ENCODE data around the gene TSNAXIP1.
A peak's percentile ranks its signal among the peaks of the same experiment; 100 is the strongest.

The TSNAXIP1 gene

GRCh38 chr16:67806428-67807147 is at the start of gene TSNAXIP1, which contains the start of gene RANBP10:
TSS of gene TSNAXIP1 (plus strand) at chr16:67806889. CDS start at chr16:67807150, 261 bp downstream.
TSS of gene RANBP10 (minus strand) at chr16:67806560. CDS start at chr16:67806536, 24 bp downstream.
- DNase-seq: peak; percentile 94 to 95

- DNase-seq: no peak
These were observed 48.7 kb upstream of the TSNAXIP1 start for GRCh38 chr16:67758006-67758405.

- DNase-seq: no peak
These were observed 47.7 kb upstream of the TSNAXIP1 start for GRCh38 chr16:67758966-67759365.

GRCh38 chr16:67760206-67760955 is 46.3 kb upstream of the TSNAXIP1 start:
- no peak for DNase-seq

- DNase-seq: no peak
These were observed 45.8 kb upstream of the TSNAXIP1 start for GRCh38 chr16:67760956-67761230.

- no peak for DNase-seq
These were observed 44.8 kb upstream of the TSNAXIP1 start for GRCh38 chr16:67761924-67762323.

GRCh38 chr16:67762385-67762784 is 44.3 kb upstream of the TSNAXIP1 start:
- no peak for DNase-seq

- DNase-seq: no peak
These were observed 43.6 kb upstream of the TSNAXIP1 start for GRCh38 chr16:67763066-67763465.

- no peak for DNase-seq
These were observed 42.5 kb upstream of the TSNAXIP1 start for GRCh38 chr16:67764158-67764667.

GRCh38 chr16:67766291-67766690 is 40.4 kb upstream of the TSNAXIP1 start:
- DNase-seq: no peak

- no peak for DNase-seq
These were observed 38.7 kb upstream of the TSNAXIP1 start for GRCh38 chr16:67767953-67768352.

GRCh38 chr16:67770346-67770991 is 36.2 kb upstream of the TSNAXIP1 start:
- DNase-seq: no peak

- no peak for DNase-seq
These were observed 33.6 kb upstream of the TSNAXIP1 start for GRCh38 chr16:67773099-67773498.

GRCh38 chr16:67773569-67774456 is 32.9 kb upstream of the TSNAXIP1 start:
- no peak for DNase-seq

GRCh38 chr16:67774457-67774853 is 32.2 kb upstream of the TSNAXIP1 start:
- DNase-seq: no peak

GRCh38 chr16:67775273-67775672 is 31.4 kb upstream of the TSNAXIP1 start:
- no peak for DNase-seq

GRCh38 chr16:67779256-67780014 is 27.3 kb upstream of the TSNAXIP1 start:
- DNase-seq: no peak

GRCh38 chr16:67780847-67781564 is 25.7 kb upstream of the TSNAXIP1 start:
- no peak for DNase-seq

GRCh38 chr16:67781565-67781921 is 25.1 kb upstream of the TSNAXIP1 start:
- no peak for DNase-seq

- DNase-seq: no peak
These were observed 23.9 kb upstream of the TSNAXIP1 start for GRCh38 chr16:67782567-67783352.

Measured in activated CD4-positive, alpha-beta T cell treated with anti-CD3 and anti-CD28 coated beads, Interleukin-2, amount 50 U/mL, for 4 hours (primary cell).